ENCODE data around the gene IL4I1. TPM values are rescaled to one million over a fixed set of nuclear protein-coding genes. Genes with fewer than 3 reads are reported as not detected.

The IL4I1 gene
- total RNA-seq, 1 experiment from 2014 or later = 0.18 TPM

- DNase-seq (ENCODE audit: low read depth in 1 of 2, low spot score in 2 of 2) = no peak
- Histone ChIP-seq H3K27me3 (replicated peaks) (no peaks in the 10 kb centered on the region), H3K27ac (no peak overlapping the region), H3K36me3 (peaks cover 51% of the 10 kb centered on the region), H3K4me1 (replicated peaks) (peaks cover 8% of the 10 kb centered on the region), H3K9me3 (replicated peaks) (peaks cover 7% of the 10 kb centered on the region; the same call in 1 of the 2 replicates), H3K4me3 (no peak overlapping the region)
These were observed 13.6 kb downstream of the IL4I1 start for GRCh38 chr19:49883094-49883493.

- no peak for DNase-seq (ENCODE audit: low read depth in 1 of 2, low spot score in 2 of 2)
- Histone ChIP-seq H3K9me3 (replicated peaks) (peaks cover 7% of the 10 kb centered on the region; the same call in 1 of the 2 replicates), H3K4me1 (replicated peaks) (peaks cover 8% of the 10 kb centered on the region), H3K27me3 (replicated peaks) (no peaks in the 10 kb centered on the region), H3K27ac (no peak overlapping the region), H3K36me3 (peaks cover 51% of the 10 kb centered on the region), H3K4me3 (no peak overlapping the region)
These were observed 14.0 kb downstream of the IL4I1 start for GRCh38 chr19:49882643-49883042.

GRCh38 chr19:49881672-49882394 lies 14.9 kb downstream of the IL4I1 start:
- H3K27me3 ChIP-seq (replicated peaks) = no peaks in the 10 kb centered on the region
- H3K36me3 ChIP-seq = peaks cover 51% of the 10 kb centered on the region
- H3K27ac ChIP-seq = no peak overlapping the region
- peaks cover 7% of the 10 kb centered on the region; the same call in 1 of the 2 replicates for H3K9me3 ChIP-seq (replicated peaks)
- no peak for DNase-seq (ENCODE audit: low read depth in 1 of 2, low spot score in 2 of 2)
- no peak overlapping the region for H3K4me3 ChIP-seq
- peaks cover 8% of the 10 kb centered on the region for H3K4me1 ChIP-seq (replicated peaks)

GRCh38 chr19:49881186-49881585 lies 15.5 kb downstream of the IL4I1 start:
- Histone ChIP-seq H3K36me3 (peaks cover 53% of the 10 kb centered on the region), H3K27ac (no peak overlapping the region)
- no peak for DNase-seq (ENCODE audit: low read depth in 1 of 2, low spot score in 2 of 2)

GRCh38 chr19:49880162-49880869 lies 16.4 kb downstream of the IL4I1 start:
- no peak for DNase-seq (ENCODE audit: low read depth in 1 of 2, low spot score in 2 of 2)
- Histone ChIP-seq H3K27ac (no peak overlapping the region), H3K27me3 (replicated peaks) (no peaks in the 10 kb centered on the region), H3K4me1 (replicated peaks) (peaks cover 14% of the 10 kb centered on the region), H3K36me3 (peaks cover 54% of the 10 kb centered on the region), H3K9me3 (replicated peaks) (peaks cover 7% of the 10 kb centered on the region; the same call in 1 of the 2 replicates), H3K4me3 (no peak overlapping the region)

More at GRCh38 chr19:49881186-49881585, 15.5 kb downstream of the IL4I1 start:
- H3K4me1 ChIP-seq (replicated peaks) = peaks cover 8% of the 10 kb centered on the region
- no peak overlapping the region for H3K4me3 ChIP-seq
- H3K27me3 ChIP-seq (replicated peaks) = no peaks in the 10 kb centered on the region
- peaks cover 7% of the 10 kb centered on the region; the same call in 1 of the 2 replicates for H3K9me3 ChIP-seq (replicated peaks)

- no peak overlapping the region for H3K4me3 ChIP-seq
- H3K36me3 ChIP-seq = peaks cover 53% of the 10 kb centered on the region
- peaks cover 7% of the 10 kb centered on the region; the same call in 1 of the 2 replicates for H3K9me3 ChIP-seq (replicated peaks)
- DNase-seq (ENCODE audit: low read depth in 1 of 2, low spot score in 2 of 2) = no peak
- H3K4me1 ChIP-seq (replicated peaks) = peaks cover 15% of the 10 kb centered on the region
- H3K27me3 ChIP-seq (replicated peaks) = no peaks in the 10 kb centered on the region
- H3K27ac ChIP-seq = no peak overlapping the region
These were observed 17.3 kb downstream of the IL4I1 start for GRCh38 chr19:49879243-49879963.

GRCh38 chr19:49878744-49879070 lies 18.0 kb downstream of the IL4I1 start:
- Histone ChIP-seq H3K4me1 (replicated peaks) (peaks cover 15% of the 10 kb centered on the region), H3K27me3 (replicated peaks) (no peaks in the 10 kb centered on the region), H3K36me3 (peaks cover 46% of the 10 kb centered on the region), H3K9me3 (replicated peaks) (peaks cover 7% of the 10 kb centered on the region; the same call in 1 of the 2 replicates), H3K4me3 (peak overlapping the region; percentile 83; the same call in 1 of the 2 replicates), H3K27ac (no peak overlapping the region)
- no peak for DNase-seq (ENCODE audit: low read depth in 1 of 2, low spot score in 2 of 2)

- Histone ChIP-seq H3K4me1 (replicated peaks) (peaks cover 15% of the 10 kb centered on the region), H3K9me3 (replicated peaks) (peaks cover 5% of the 10 kb centered on the region; the same call in 1 of the 2 replicates), H3K27me3 (replicated peaks) (no peaks in the 10 kb centered on the region), H3K27ac (peak overlapping the region; percentile 95), H3K4me3 (peak overlapping the region; percentile 83), H3K36me3 (peaks cover 40% of the 10 kb centered on the region)
- peak; percentile 98 for DNase-seq (ENCODE audit: low read depth in 1 of 2, low spot score in 2 of 2)
These were observed 18.6 kb downstream of the IL4I1 start for GRCh38 chr19:49877879-49878743.

GRCh38 chr19:49877020-49877878 lies 19.4 kb downstream of the IL4I1 start, which contains the start of the genes AKT1S1 and TBC1D17:
AKT1S1 (minus strand) TSS chr19:49877355; CDS start chr19:49873295, 4,060 bp downstream.
TBC1D17 (plus strand) TSS chr19:49877702; CDS start chr19:49877724, 22 bp downstream.
- Histone ChIP-seq H3K9me3 (replicated peaks) (no peaks in the 10 kb centered on the region), H3K4me3 (peak within 1 kb of the TSS; percentile 83), H3K27ac (peak within 1 kb of the TSS; percentile 95), H3K36me3 (peaks cover 31% of the 10 kb centered on the region), H3K4me1 (replicated peaks) (peaks cover 15% of the 10 kb centered on the region), H3K27me3 (replicated peaks) (no peaks in the 10 kb centered on the region)
- peak; percentile 99 to 100 for DNase-seq (ENCODE audit: low read depth in 1 of 2, low spot score in 2 of 2)

GRCh38 chr19:49876422-49877019 lies 20.2 kb downstream of the IL4I1 start:
- Histone ChIP-seq H3K9me3 (replicated peaks) (no peaks in the 10 kb centered on the region), H3K27ac (peak overlapping the region; percentile 95), H3K4me3 (peak overlapping the region; percentile 83), H3K4me1 (replicated peaks) (peaks cover 15% of the 10 kb centered on the region), H3K36me3 (peaks cover 24% of the 10 kb centered on the region), H3K27me3 (replicated peaks) (no peaks in the 10 kb centered on the region)
- DNase-seq (ENCODE audit: low read depth in 1 of 2, low spot score in 2 of 2) = peak; percentile 98 to 100

GRCh38 chr19:49875857-49876421 lies 20.7 kb downstream of the IL4I1 start:
- peak in 1 of 2 experiments; percentile 63 for DNase-seq (ENCODE audit: low read depth in 1 of 2, low spot score in 2 of 2)
- Histone ChIP-seq H3K4me1 (replicated peaks) (peaks cover 15% of the 10 kb centered on the region), H3K27me3 (replicated peaks) (no peaks in the 10 kb centered on the region), H3K9me3 (replicated peaks) (no peaks in the 10 kb centered on the region), H3K36me3 (peaks cover 25% of the 10 kb centered on the region), H3K4me3 (peak overlapping the region; percentile 83), H3K27ac (peak overlapping the region; percentile 95)

All from SJSA1 (cell line).